Activated CD4-positive, alpha-beta T cell treated with anti-CD3 and anti-CD28 coated beads, Interleukin-2, amount 50 U/mL, for 4 hours (primary cell): Measurements from ENCODE around the gene DENND6B.
"Not testable (repeated sequence)": the region's sequence is repeated elsewhere in the genome, so short reads cannot be mapped to it uniquely, and the experiment has no call there.

Source experiments
- DNase-seq, 2 experiments: peaks; one replicate each; pipeline ENCODE4 v3.0.0-alpha.2; 2020

DENND6B gene

DNA sequence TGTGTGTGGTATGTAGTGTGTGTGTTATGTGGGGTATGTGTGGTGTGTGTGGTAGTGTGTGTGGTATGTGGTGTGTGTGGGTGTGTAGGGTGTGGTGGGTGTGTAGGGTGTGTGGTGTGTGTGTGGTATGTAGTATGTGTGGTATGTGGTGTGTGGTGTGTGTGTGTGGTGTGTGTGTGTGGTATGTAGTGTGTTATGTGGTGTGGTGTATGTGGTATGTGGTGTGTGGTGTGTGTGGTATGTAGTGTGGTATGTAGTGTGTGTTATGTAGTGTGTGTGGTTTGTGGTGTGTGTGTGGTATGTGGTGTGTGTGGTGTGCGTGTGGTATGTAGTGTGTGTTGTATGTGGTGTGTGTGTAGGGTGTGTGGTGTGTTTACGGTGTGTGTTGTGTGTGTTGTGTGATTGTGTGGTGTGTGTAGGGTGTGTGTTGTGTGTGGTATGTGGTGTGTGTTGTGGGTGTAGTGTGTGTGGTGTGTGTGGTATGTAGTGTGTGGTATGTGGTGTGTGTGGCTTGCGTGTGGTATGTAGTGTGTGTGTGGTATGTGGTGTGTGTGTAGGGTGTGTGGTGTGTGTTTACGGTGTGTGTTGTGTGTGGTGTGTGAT, 12.1 kb upstream of the DENND6B start:
- no peak for DNase-seq

DNA sequence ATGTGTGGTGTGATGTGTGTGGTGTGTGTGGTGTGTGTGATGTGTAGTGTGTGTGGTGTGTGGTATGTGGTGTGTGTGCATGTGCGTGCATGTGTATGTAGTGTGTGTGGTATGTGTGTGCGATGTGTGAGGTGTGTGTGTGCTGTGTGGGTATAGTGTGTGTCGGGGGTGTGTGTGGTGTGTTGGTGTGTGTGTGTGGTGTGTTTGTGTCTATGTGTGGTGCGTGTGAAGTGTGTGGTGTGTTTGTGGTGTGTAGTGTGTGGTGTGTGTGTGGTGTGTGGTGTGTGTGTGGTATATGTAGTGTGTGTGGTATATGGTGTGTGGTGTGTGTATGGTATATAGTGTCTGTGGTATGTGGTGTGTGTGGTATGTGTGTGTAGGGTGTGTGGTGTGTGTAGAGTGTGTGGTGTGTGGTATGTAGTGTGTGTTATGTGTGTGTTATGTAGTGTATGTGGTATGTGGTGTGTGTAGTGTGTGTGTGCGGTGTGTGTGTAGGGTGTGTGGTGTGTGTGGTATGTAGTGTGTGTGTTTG, 11.3 kb upstream of the DENND6B start:
- no peak for DNase-seq

DNA sequence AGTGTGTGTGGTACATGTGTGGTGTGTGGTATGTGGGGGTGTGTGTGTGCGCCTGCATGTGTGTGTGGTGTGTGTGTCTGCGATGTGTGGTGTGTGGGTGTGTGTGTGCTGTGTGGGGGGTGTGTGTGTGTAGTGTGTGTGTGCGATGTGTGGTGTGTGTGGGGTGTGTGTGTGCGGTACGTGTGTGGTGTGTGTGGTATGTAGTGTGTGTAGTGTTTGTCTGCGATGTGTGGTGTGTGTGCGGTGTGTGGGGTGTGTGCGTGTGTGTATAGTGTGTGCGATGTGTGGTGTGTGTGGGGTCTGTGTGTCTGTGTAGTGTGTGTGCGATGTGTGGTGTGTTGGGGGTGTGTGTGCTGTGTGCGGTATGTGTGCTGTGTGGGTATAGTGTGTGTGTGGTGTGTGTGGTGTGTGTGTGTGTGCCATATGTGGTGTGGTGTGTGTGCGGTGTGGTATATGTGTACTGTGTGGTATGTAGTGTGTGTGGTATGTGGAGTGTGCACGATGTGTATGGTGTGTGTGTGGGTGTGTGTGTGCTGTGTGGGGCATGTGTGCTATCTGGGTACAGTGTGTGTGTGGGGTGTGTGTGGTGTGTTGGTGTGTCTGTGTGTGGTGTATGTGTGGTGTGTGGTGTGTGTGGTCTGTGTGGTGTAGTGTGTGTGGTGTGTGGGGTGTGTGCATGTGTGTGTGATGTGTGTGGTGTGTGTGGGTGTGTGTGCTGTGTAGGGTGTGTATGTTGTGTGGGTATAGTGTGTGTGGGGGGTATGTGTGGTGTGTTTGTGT, 10.6 kb upstream of the DENND6B start:
- DNase-seq, result no peak

DNA sequence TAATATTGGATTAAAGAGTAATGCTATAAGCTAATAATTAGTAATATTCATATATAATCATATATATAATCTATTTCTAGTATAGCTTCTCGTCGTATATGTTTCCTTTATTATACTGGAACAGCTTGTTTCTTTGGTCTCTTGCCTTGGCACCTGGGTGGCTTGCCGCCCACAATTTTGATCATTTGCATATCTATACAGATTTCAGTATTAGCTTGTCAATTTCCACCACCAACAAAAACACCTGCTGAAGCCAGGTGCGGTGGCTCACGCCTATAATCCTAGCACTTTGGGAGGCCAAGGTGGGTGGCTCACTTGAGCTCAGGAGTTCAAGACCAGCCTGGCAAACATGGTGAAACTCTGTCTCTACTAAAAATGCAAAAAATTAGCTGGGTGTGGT, 7.6 kb upstream of the DENND6B start:
- not testable (repeated sequence) for DNase-seq

DNA sequence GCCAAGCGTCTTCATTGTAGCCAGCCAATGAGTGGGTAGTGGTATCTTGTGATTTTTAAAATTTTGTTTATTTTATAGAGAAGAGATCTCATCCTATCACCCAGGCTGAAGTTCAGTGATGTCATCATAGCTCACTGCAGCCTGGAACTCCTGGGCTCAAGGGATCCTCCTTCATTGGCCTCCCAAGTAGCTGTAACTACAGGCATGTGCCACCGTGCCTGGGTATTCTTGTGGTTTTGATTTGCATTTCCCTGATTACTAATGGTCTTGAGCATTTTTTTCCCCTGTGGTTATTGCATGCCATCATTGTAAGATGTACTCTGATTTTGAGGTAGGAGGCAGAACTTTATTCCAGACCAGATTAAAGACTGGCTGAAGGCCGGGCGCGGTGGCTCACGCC, 2.4 kb upstream of the DENND6B start:
- no peak for DNase-seq

DNA sequence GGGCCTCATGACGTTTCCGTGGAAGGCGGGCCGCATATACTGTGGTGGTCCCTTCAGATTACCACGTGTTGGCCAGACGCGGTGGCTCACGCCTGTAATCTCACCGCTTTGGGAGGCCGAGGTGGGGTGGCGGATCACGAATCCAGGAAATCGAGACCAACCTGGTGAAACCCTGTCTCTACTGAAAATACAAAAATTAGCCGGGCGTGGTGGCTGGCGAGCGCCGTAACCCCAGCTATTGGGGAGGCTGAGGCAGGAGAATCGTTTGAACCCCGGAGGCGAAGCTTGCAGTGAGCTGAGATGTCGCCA, 853 bp upstream of the DENND6B start:
- DNase-seq, result no peak

DNA sequence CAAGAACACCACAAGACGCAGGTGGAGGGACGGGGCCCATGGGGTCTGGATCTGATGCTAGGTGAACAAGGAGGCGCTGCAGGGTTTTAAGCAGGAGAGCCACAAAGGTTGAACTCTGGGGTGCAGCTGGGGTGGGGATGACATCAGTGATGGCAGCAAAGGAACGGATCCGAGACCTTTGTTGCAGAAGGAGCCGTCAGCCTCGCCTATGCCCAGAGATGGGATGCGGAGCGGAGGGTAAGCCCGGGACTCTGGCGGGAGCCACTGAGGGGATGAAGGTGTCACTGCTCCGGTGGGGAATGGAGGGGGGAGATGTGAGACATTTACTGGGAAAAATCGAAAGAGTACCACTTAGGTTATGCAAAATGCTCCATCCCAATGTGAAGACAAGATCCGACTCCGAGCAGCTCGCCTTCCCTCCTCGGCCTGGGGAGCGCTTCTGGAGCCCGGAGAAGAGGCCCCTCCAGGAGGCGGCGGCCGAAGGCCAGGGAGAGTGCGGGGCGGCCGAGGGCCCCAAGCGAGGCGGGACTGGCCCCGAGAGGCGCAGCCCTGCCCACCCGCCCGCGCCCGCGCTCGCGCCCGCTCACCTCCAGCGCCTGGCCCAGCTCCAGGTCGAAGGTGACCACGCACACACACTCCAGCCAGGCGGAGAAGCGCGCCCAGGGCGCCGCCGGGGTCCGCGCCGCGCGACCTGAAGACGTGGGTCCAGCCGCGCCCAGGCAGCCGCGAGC, 422 bp downstream of the DENND6B start:
- DNase-seq, result no peak

DNA sequence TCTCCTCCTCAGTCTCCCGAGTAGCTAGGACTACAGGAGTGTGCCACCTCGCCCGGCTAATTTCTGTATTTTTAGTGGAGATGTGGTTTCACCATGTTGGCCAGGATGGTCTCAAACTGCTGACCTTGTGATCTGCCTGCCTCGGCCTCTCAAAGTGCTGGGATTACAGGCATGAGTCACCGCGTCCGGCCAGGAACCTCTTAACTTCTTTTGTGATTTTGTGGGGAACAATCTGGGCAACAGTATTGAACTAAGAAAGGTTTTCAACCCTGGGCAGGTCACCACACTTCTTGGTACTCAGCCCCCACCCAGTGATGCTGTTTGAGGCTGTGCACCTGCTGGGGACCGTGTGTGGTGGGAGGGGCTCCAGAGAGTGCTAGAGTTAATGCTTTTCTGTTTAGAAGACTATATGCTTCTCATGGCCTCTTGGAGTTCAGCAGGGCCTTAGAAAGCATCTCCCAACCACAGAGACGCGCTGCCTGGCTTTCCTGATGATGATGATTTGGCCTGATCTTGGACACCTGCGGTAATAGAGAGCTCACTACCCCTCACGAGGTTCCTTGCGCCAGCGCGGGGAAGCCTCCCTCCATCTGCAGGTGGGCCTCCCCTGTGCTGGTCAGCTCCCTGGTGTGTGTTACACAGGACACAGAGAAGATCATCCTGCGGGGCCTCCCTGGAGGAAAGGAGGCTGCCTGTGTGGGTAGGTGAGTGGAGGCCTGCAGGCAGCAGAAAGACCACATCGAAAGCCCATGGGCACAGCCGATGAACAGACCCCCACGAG, 1.2 kb downstream of the DENND6B start:
- DNase-seq, result no peak

DNA sequence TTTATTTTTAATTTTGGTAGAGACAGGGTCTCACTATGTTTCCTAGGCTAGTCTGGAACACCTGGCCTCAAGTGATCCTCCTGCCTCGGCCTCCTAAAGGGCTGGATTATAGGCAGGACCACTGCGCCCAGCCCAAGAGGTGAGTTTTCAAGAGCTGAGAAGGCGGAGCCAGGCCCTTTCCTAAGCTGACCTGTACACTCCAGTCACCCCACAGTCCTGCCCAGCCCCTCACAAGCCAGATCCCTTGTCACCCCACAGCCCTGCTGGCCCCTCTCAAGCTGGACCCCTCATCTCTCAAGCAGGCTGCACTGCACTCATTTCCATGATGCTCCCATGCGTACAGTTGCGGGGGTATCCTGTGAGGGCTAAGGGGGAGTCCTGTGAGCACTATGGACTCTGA, 2.9 kb downstream of the DENND6B start:
- DNase-seq, result no peak

DNA sequence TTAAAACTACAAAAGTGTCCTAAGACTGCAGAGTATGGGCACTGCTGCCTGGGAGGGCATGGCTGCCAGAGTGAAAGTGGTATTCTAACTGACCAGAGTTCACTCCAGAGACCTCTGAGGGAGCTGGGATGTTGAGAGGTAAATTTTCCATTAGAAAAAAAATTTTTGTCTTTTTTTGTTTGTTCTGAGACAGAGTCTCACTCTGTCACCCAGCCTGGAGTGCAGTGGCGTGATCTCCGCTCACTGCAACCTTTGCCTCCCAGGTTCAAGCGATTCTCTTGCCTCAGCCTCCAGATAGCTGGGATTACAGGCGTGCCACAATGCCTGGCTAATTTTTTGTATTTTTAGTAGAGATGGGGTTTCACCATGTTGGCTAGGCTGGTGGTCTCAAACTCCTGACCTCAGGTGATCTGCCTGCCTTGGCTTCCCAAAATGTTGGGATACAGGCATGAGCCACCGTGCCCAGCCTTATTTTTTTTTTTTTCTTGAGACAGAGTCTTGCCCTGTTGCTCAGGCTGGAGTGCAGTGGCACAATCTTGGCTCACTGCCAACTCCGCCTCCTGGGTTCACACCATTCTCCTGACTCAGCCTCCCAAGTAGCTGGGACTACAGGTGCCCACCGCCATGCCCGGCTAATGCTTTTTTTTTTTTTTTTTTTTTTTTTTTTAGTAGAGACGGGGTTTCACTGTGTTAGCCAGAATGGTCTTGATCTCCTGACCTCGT, 4.3 kb downstream of the DENND6B start:
- DNase-seq, result not testable (repeated sequence)

DNA sequence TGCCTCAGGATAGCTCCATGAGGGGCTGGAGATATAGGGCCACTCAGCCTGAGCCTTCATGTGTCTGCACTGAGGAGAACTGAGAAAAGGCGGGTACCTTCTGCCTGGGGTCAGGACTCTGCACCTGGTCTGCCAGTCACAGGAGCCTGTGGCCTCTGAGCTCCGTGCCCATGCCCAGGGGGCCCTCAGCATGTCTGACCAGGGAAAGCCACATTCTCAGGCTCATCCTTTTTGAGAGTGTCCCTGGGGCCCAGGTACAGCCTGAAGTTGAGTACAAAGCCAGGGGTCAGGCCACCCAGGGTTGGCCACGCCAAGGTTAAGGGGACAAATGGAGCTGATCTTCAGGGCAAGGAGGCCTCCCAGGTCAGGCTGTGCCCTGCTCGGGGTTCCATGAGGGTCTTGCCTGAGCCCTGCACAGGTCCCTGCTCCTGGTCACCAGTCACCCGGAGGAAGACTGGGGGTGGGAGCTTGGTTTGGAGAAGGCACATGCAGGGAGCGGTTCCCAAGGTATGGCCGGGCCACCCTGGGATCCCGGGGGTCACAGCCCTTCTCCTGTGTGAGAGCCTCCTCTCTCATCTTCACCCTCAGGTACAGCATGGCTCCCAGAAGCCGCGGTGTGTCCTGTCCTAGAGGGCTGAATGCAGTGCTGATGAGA, 6.0 kb downstream of the DENND6B start:
- DNase-seq, result no peak

DNA sequence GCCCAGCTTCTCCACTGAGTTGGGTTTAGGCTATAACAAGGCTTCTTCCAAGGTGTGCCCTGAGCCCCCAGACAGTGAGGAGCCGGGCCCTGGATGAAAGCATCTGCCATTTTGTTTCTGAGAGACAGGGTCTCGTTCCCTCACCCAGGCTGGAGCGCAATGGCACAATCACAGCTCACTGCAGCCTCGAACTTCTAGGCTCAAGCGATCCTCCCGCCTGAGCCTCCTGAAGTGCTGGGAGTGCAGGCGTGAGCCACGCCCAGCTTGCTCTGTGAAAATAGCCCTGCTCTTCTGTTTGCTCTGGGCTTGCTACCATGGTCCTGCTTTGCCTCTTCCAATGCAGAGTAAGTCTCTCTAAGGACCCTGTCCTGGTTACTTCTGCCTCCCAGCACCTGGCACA, 6.7 kb downstream of the DENND6B start:
- DNase-seq, result no peak

DNA sequence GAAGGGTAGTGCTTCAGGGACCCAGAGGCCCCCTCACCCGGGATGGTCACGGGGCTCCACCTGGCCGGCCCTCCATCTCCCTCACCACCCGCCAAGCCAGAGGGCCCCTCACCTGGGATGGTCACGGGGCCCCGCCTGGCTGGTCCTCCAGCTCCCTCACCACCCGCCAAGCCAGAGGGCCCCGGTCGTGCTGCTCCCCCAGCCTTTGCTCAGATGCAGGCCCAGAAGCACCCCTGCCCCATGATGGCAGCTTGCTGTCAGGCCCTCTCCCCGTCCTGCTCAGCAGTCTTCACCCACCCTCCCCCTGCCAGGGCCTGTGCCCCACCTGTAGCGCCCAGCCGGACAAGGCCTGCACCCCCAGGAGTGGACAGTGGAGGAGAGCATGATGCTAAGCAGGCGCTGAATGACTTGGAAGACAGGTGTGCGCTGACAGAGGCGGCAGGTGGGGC, 7.3 kb downstream of the DENND6B start:
- DNase-seq, result no peak

DNA sequence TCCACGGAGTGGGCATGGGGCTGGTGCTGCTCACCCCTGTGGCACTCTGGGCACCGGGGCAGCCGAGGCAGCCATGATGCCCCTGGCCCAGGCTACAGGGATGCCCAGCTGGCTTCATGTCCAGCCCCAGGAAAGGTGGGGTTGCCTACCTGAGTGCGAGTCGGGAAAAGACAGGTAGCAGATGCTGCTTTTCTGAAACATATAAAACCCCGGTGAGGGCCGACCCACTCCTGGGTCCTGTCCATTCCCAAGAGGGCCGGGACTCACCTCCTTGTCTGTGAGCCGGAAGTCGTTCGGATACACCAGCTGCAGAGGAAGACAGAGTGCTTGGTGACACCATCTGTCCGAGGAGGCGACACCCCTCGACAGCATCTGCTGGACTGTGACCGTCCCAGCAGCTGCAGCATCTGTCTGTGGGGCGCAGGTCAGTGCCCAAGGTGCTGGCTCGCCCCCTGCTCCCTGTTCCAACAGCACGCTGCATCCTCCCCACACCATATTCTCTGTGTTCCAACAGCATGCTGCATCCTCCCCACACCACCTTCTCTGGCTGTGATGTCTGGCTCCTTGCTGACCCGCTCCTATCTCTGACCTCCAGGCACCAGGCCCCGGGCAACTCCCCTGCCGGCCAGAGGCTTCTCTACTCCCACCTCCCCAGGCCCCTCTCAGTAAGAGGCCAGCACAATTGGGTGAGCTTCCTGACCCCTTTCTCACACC, 8.0 kb downstream of the DENND6B start:
- no peak for DNase-seq

DNA sequence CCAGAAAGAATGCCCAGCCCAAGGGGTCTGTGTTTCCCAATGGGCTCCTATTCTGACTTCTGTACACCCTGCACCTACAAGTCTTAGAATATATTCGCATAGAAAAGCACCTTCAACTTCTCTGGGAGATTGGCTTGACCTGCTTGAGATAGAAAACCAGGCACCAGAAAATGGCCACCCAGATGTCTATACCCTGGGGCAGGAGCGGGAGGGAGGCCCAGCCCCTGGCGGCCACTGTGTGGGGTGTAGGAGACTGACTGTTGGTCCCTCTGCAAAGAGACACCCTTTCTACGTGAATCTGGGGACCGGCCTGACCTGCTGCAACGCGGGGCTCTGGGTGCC, 8.5 kb downstream of the DENND6B start:
- DNase-seq, result no peak

DNA sequence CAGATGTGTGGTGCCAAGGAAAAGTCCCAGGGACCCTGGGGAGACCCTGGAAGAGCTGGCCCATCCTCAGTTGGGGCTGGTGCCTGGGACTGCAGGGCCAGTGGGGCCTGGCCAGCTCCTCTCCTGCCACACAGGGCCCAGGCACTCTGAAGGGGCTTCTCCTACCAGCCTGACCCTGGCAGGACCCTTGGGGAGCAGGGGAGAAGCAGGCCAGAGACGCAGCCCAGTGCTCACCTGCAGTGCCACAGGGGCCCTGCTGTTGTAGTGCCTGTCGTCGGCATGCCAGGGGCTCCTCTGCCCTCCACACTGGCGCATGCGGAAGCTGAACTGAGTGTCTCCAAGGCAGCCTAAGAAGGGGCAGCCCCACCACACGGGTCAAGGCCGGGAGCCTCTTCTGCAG, 9.1 kb downstream of the DENND6B start:
- DNase-seq, result no peak

DNA sequence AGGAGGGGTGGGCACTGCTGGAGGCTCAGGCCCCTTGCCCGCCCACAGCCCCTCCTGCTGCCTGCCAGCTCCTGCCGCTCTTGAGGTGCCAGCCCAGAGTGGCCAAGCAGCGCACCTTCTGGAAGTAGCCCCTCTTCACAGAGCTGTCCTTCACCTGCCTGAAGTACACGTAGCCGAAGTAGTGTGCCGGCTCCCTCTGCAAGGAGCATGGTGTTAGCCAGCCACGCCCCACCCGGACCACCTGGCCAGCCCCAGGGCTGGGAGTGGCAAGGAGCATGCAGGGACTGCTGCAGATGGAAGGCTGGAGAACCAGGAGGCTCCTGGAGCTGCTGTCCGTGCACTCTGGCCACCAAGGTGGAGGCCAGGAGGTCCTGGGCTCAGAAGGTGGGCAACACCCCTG, 9.6 kb downstream of the DENND6B start:
- DNase-seq, result no peak

DNA sequence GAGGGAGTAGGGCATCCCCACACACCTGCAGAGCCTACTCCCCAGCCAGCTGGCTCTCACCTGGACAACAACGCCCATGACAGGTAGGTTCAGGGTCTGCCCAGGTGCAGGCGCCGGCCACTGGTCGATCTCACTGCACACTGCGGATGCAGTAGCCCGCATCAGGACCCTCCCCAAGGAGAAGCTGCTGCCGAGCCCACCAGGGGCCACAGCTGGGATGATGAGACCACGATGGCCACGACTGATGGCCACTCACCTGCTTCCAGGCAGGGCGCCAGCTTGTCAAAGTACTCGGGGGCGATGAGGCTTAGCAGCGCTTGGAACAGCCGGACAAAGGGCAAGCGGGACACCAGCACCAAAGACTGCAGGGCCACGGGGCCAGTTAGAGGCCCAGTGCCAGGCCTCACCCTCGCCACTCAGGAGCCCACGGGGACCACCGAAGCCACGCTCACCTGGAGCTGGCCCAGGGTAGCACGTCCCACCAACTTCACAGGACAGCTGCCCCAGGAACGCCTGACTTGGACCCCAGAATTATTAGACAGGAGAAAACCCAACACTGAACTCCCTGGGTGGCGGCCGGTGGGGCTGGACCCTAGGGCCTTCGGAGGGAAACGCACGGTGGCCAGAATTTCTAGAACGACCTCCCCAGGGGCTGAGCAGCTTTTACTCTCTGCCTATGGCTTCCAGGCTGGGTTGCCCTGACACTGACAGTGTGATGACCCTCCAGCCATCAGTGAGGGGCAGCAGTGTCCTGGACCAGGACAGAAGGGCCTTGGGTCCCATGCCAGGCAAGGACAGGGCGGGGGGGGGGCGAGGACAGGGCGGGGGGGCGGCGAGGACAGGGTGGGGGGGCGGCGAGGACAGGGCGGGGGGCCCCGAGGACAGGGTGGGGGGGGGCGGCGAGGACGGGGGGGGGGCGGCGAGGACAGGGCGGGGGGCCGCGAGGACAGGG, 10.4 kb downstream of the DENND6B start:
- no peak for DNase-seq

DNA sequence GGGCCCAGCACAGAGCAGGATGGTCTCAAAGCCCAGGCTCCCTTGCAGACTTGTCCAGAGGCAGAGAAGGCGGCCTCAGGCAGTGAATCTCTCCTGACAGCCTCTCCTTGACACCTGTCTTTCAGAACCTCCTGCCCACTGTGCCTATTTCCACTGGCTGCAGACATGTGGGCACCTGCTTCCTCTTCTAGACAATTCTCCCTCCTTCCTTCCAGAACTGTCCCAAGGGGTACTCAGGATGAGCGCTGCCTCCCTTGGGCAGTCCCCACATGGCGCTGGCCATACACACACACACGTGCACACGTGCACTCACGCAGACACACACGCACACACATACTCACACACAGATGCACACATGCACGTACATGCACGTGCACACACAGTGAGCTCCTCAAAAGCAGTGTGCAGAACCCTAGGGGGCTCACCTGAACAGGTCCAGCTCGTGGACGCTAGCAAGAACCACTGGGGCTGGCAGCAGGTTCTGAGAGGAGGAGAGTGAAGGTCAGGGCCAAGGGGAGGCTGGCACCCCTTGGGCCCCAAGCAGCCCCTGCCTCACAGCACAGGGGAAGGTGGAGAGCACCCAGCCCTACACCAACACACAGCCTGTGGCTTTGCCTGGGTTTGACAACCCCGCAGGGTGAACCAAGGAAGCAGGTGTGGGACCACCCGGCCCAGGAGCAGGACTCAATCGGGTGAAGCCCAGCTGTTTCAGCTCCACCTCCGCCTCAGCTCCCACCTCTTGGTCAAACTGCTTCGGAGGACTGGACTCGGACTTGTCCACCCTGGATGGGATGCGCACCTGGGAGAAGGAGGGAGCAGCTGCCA, 11.3 kb downstream of the DENND6B start:
- no peak for DNase-seq
